ENCODE data around the gene PHF24. TPM values are rescaled to one million over a fixed set of nuclear protein-coding genes. Genes with fewer than 3 reads are reported as not detected.
"Not testable (repeated sequence)": the region's sequence is repeated elsewhere in the genome, so short reads cannot be mapped to it uniquely, and the experiment has no call there.

The PHF24 gene
- total RNA-seq, 2 experiments from 2014 or later, result not detected

DNA sequence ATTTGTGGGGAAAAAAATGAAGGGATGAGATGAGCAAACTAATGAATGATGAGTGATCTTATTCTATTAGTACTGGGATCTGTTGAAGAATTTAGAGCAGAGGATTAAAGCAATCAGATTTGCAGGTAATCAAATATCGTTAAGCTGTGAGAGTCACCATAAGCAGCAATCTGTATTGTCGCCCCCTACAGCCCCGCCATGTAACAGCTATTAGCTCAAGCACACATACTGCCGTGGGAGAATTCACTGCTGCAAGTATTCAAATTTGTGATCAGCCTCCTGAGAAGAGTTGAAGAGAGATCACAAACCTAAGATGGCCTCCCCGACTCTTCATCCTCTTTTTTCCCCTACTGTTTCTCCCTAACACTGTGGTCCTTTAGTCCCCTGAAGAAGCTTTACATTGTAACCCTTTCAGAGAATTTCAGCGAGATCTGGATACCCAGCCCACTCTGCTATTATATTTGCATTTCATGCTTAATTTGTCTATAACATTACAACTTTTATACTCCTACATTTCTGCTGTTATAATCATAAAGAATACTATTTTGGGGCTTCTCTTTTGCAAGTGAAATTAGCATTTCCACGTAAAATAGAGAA lies 28.5 kb upstream of the PHF24 start:
- Mint-ChIP-seq H3K36me3 (ENCODE audit: low read depth) (no peaks in the 10 kb centered on the region), H3K4me1 (ENCODE audit: low read depth) (no peaks in the 10 kb centered on the region), H3K27ac (no peak overlapping the region), H3K9me3 (peaks cover 8% of the 10 kb centered on the region), H3K4me3 (no peak overlapping the region), H3K27me3 (peaks cover 47% of the 10 kb centered on the region)
- peaks cover 12 to 16% of the 10 kb centered on the region in 2 experiments for H3K9me3 ChIP-seq (ENCODE audit: control insufficient read depth in 1 of 2, insufficient read depth in 1 of 2, low read length in 2 of 2)
- no peak overlapping the region for H3K4me3 ChIP-seq (ENCODE audit: low read length)
- ChIA-PET CTCF (interaction anchor here (0.5 to 1.3 kb wide), 4 partner anchors 100 to 874 kb away, joined by 3 read pairs; no protein-coding TSS in a partner anchor), POLR2A (interaction anchor here (0.5 kb wide), 1 partner anchor 946 kb away, joined by 4 read pairs; no protein-coding TSS in a partner anchor)
- H3K27ac ChIP-seq (ENCODE audit: low read depth in 1 of 2, low read length in 2 of 2), result no peak overlapping the region
- intact Hi-C loops (cut with DNase I, micrococcal nuclease), result no loop called here
- peaks cover 0 to 5% of the 10 kb centered on the region in 2 experiments for H3K27me3 ChIP-seq (ENCODE audit: control insufficient read depth in 1 of 2, insufficient read depth in 2 of 2, low read length in 2 of 2)
- TF ChIP-seq, protein P1, sequence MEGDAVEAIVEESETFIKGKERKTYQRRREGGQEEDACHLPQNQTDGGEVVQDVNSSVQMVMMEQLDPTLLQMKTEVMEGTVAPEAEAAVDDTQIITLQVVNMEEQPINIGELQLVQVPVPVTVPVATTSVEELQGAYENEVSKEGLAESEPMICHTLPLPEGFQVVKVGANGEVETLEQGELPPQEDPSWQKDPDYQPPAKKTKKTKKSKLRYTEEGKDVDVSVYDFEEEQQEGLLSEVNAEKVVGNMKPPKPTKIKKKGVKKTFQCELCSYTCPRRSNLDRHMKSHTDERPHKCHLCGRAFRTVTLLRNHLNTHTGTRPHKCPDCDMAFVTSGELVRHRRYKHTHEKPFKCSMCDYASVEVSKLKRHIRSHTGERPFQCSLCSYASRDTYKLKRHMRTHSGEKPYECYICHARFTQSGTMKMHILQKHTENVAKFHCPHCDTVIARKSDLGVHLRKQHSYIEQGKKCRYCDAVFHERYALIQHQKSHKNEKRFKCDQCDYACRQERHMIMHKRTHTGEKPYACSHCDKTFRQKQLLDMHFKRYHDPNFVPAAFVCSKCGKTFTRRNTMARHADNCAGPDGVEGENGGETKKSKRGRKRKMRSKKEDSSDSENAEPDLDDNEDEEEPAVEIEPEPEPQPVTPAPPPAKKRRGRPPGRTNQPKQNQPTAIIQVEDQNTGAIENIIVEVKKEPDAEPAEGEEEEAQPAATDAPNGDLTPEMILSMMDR (IDR thresholded peaks at IDR 0.05), result peak; percentile 47
- H3K36me3 ChIP-seq (ENCODE audit: insufficient read depth, low read length), result no peaks in the 10 kb centered on the region
- no peaks in the 10 kb centered on the region for H3K4me1 ChIP-seq (ENCODE audit: insufficient read depth, low read length)
- DNase-seq (peak in 6 of 14 experiments; percentile 3 to 48 (median 18)), ATAC-seq (ENCODE audit: poor library complexity) (peak; percentile 39)

DNA sequence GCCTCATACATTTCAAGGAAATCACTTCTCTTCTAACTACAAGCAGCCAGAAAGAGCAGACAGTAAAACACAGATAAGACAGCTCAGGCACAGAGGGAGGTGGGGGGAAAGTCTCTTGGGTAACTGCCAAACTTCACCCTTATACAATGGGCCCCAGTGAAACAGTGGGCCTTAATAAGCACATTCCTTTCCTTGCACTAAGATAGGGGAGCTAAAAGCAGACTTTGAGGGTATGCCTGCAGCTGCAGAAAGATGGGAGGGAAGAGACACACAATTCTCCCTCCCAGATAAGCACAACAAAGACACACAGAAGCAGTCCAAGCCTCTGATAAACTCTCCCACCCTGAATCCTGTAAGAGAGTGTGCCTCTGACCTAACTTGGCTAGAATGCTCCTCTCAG lies 18.1 kb upstream of the PHF24 start:
- H3K4me3 ChIP-seq (ENCODE audit: low read length); POLR2A ChIA-PET; H3K27ac Mint-ChIP-seq: not testable (repeated sequence)

DNA sequence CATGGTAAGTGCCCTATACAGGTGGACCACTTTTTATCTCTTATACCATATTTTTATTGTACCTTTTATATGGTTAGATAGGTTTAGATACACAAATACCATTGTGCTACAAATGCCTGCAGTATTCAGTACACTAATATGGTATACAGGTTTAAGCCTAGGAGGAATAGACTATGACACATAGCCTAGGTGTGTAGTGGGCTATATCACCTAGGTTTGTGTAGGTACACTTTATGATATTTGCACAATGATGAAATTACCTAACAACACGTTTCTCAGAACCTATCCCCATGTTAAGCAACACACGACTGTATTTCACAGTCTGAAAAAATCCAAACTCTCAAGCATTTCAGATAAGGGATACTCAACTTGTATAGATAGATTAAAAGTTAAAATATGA lies 9.6 kb upstream of the PHF24 start:
- Mint-ChIP-seq H3K27ac (no peak overlapping the region), H3K4me3 (no peak overlapping the region), H3K4me1 (ENCODE audit: low read depth) (no peaks in the 10 kb centered on the region), H3K27me3 (peaks cover 44% of the 10 kb centered on the region), H3K36me3 (ENCODE audit: low read depth) (no peaks in the 10 kb centered on the region), H3K9me3 (no peaks in the 10 kb centered on the region)
- H3K36me3 ChIP-seq (ENCODE audit: insufficient read depth, low read length), result no peaks in the 10 kb centered on the region
- TF ChIP-seq, protein P1 (IDR thresholded peaks at IDR 0.05), result no peak
- no peaks in the 10 kb centered on the region for H3K4me1 ChIP-seq (ENCODE audit: insufficient read depth, low read length)
- no peak overlapping the region for H3K27ac ChIP-seq (ENCODE audit: low read depth in 1 of 2, low read length in 2 of 2)
- no peak overlapping the region for H3K4me3 ChIP-seq (ENCODE audit: low read length)
- no peaks in the 10 kb centered on the region for H3K9me3 ChIP-seq (ENCODE audit: control insufficient read depth in 1 of 2, insufficient read depth in 1 of 2, low read length in 2 of 2)
- ChIA-PET CTCF (no interaction called here), POLR2A (no interaction called here)
- no peak for DNase-seq
- peaks cover 7 to 13% of the 10 kb centered on the region in 2 experiments for H3K27me3 ChIP-seq (ENCODE audit: control insufficient read depth in 1 of 2, insufficient read depth in 2 of 2, low read length in 2 of 2)
- ATAC-seq (ENCODE audit: poor library complexity), result no peak
- intact Hi-C loops (cut with DNase I, micrococcal nuclease), result no loop called here

More for the DNA sequence above, 18.1 kb upstream of the PHF24 start:
- H3K9me3 ChIP-seq (ENCODE audit: control insufficient read depth in 1 of 2, insufficient read depth in 1 of 2, low read length in 2 of 2); H3K4me1 Mint-ChIP-seq (ENCODE audit: low read depth); ATAC-seq (ENCODE audit: poor library complexity); intact Hi-C loops (cut with DNase I, micrococcal nuclease); H3K4me1 ChIP-seq (ENCODE audit: insufficient read depth, low read length); H3K36me3 ChIP-seq (ENCODE audit: insufficient read depth, low read length); H3K36me3 Mint-ChIP-seq (ENCODE audit: low read depth); H3K4me3 Mint-ChIP-seq; CTCF ChIA-PET; H3K27ac ChIP-seq (ENCODE audit: low read depth in 1 of 2, low read length in 2 of 2); H3K9me3 Mint-ChIP-seq; DNase-seq; H3K27me3 Mint-ChIP-seq: not testable (repeated sequence)
- peaks cover 0 to 14% of the 10 kb centered on the region in 2 experiments for H3K27me3 ChIP-seq (ENCODE audit: control insufficient read depth in 1 of 2, insufficient read depth in 2 of 2, low read length in 2 of 2)

DNA sequence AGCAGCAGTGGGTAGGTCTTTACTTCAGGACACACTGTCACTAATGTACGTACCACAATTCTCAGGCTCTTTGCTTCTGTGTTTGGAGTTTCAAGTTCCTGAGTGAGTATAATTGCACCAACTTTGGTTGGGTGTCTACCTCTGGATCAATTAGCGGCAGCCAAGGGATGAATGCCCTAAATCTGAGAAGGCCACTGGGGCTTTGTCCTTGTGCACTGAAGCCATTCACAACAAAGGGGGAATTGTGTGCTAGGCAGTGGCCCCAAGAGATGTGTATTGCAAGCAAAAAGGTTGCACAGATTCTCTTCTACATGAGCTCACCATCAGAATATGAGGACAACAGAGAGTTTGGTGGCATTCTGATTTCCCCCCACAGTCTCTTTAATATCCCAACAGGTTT lies 3.9 kb upstream of the PHF24 start:
- CTCF ChIA-PET, result no interaction called here
- no peaks in the 10 kb centered on the region for H3K36me3 ChIP-seq (ENCODE audit: insufficient read depth, low read length)
- H3K4me1 ChIP-seq (ENCODE audit: insufficient read depth, low read length), result peaks cover 9% of the 10 kb centered on the region
- Mint-ChIP-seq H3K27ac (no peak overlapping the region), H3K4me3 (no peak overlapping the region), H3K36me3 (ENCODE audit: low read depth) (no peaks in the 10 kb centered on the region), H3K9me3 (no peaks in the 10 kb centered on the region), H3K27me3 (peaks cover 75% of the 10 kb centered on the region), H3K4me1 (ENCODE audit: low read depth) (no peaks in the 10 kb centered on the region)
- TF ChIP-seq, protein P1 (IDR thresholded peaks at IDR 0.05), result no peak
- ATAC-seq (ENCODE audit: poor library complexity) (no peak), DNase-seq (no peak)
- peaks cover 23 to 39% of the 10 kb centered on the region in 2 experiments for H3K27me3 ChIP-seq (ENCODE audit: control insufficient read depth in 1 of 2, insufficient read depth in 2 of 2, low read length in 2 of 2)
- intact Hi-C loops (cut with DNase I, micrococcal nuclease), result no loop called here
- POLR2A ChIA-PET, result no interaction called here
- H3K9me3 ChIP-seq (ENCODE audit: control insufficient read depth in 1 of 2, insufficient read depth in 1 of 2, low read length in 2 of 2), result peaks cover 0 to 5% of the 10 kb centered on the region in 2 experiments
- H3K4me3 ChIP-seq (ENCODE audit: low read length), result no peak overlapping the region
- no peak overlapping the region for H3K27ac ChIP-seq (ENCODE audit: low read depth in 1 of 2, low read length in 2 of 2)

DNA sequence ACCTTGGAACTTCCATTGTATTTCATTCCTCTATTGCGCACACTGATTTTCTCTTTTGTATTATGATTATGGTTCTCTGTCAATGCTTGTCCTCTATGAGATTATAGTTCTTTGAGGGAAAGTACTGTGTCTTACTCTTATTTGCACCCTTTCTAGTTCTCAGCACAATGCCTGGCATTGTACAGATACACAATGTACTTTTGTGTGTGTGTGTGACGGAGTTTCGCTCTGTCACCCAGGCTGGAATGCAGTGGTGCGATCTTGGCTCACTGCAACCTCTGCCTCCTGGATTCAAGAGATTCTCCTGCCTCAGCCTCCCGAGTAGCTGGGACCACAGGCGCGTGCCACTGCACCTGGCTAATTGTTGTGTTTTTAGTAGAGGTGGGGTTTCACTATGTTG lies 2.0 kb upstream of the PHF24 start:
- H3K9me3 Mint-ChIP-seq; H3K4me1 Mint-ChIP-seq (ENCODE audit: low read depth); H3K9me3 ChIP-seq (ENCODE audit: control insufficient read depth in 1 of 2, insufficient read depth in 1 of 2, low read length in 2 of 2); DNase-seq; H3K4me1 ChIP-seq (ENCODE audit: insufficient read depth, low read length); H3K27ac ChIP-seq (ENCODE audit: low read depth in 1 of 2, low read length in 2 of 2); POLR2A ChIA-PET; CTCF ChIA-PET; intact Hi-C loops (cut with DNase I, micrococcal nuclease); H3K4me3 Mint-ChIP-seq; ATAC-seq (ENCODE audit: poor library complexity); H3K27ac Mint-ChIP-seq; H3K36me3 ChIP-seq (ENCODE audit: insufficient read depth, low read length); H3K4me3 ChIP-seq (ENCODE audit: low read length); H3K36me3 Mint-ChIP-seq (ENCODE audit: low read depth): not testable (repeated sequence)
- peaks cover 87% of the 10 kb centered on the region for H3K27me3 Mint-ChIP-seq
- H3K27me3 ChIP-seq (ENCODE audit: control insufficient read depth in 1 of 2, insufficient read depth in 2 of 2, low read length in 2 of 2), result peaks cover 30 to 58% of the 10 kb centered on the region in 2 experiments

Data from CD4-positive, alpha-beta T cell (primary cell).